MM.1S (cell line): ENCODE measurements around the gene PSMB5.

ENCODE experiments used
- DNase-seq: peaks from one replicate; pipeline ENCODE4 v3.0.0-alpha.2; 2015
- H2AFZ ChIP-seq: fragments of 300-600 bp; sonication (generic); 2 replicates; pipeline ENCODE4 v1.6.0; 2016; ENCODE audit warnings: antibody characterized with exemption, low read length
- H3F3A ChIP-seq: fragments of 300-600 bp; sonication (generic); 2 replicates; pipeline ENCODE4 v1.6.1; 2016; ENCODE audit warnings: mild to moderate bottlenecking, antibody characterized with exemption, low read length, moderate library complexity, mixed read lengths; ENCODE audit not compliant: insufficient read depth
- H3K27ac ChIP-seq: fragments of 300-600 bp; sonication (generic); 2 replicates; pipeline ENCODE4 v1.5.1; 2016; ENCODE audit warnings: mild to moderate bottlenecking, low read length
- H3K27me3 ChIP-seq: fragments of 300-600 bp; sonication (generic); replicated peaks from 2 replicates; pipeline ENCODE4 v1.6.0; 2016; ENCODE audit warnings: low read length; ENCODE audit not compliant: insufficient read depth
- H3K36me3 ChIP-seq: fragments of 300-600 bp; sonication (generic); replicated peaks from 2 replicates; pipeline ENCODE4 v1.6.1; 2016; ENCODE audit warnings: mild to moderate bottlenecking, low read length, mixed read lengths; ENCODE audit not compliant: insufficient read depth
- H3K4me1 ChIP-seq: fragments of 300-600 bp; sonication (generic); 2 replicates; pipeline ENCODE4 v1.6.1; 2016; ENCODE audit warnings: low read length, mixed read lengths
- H3K4me2 ChIP-seq: fragments of 300-600 bp; sonication (generic); 2 replicates; pipeline ENCODE4 v1.6.0; 2016; ENCODE audit warnings: low read depth, low read length
- H3K4me3 ChIP-seq: fragments of 300-600 bp; sonication (generic); 2 replicates; pipeline ENCODE4 v1.5.1; 2016; ENCODE audit warnings: low read length, mixed read lengths
- H3K79me2 ChIP-seq: fragments of 300-600 bp; sonication (generic); 2 replicates; pipeline ENCODE4 v1.6.1; 2016; ENCODE audit warnings: mixed run types, low read length, mixed read lengths
- H3K9ac ChIP-seq: fragments of 300-600 bp; sonication (generic); 2 replicates; pipeline ENCODE4 v1.6.1; 2016; ENCODE audit warnings: low read length, mixed read lengths
- H3K9me2 ChIP-seq: fragments of 300-600 bp; sonication (generic); replicated peaks from 2 replicates; pipeline ENCODE4 v1.6.1; 2016; ENCODE audit warnings: mild to moderate bottlenecking, low read length, mixed read lengths; ENCODE audit not compliant: insufficient read depth
- H3K9me3 ChIP-seq: fragments of 300-600 bp; sonication (generic); replicated peaks from 2 replicates; pipeline ENCODE4 v1.6.1; 2016; ENCODE audit warnings: mild to moderate bottlenecking, low read length, mixed read lengths; ENCODE audit not compliant: insufficient read depth
- H4K20me1 ChIP-seq: fragments of 300-600 bp; sonication (generic); 2 replicates; pipeline ENCODE4 v1.6.1; 2016; ENCODE audit warnings: mild to moderate bottlenecking, low read length, moderate library complexity, mixed read lengths; ENCODE audit not compliant: insufficient read depth
- EZH2 ChIP-seq: fragments of 300-600 bp; sonication (generic); optimal IDR thresholded peaks from 2 replicates; pipeline ENCODE3; 2017; ENCODE audit warnings: low read depth, mild to moderate bottlenecking, antibody characterized with exemption, low read length, mixed read lengths
- EZH2phosphoT487 ChIP-seq: fragments of 300-600 bp; sonication (generic); IDR thresholded peaks from 2 replicates; pipeline ENCODE4 v1.6.1; 2018; ENCODE audit warnings: antibody characterized with exemption, low read length
- TF ChIP-seq, protein P1 (sequence below): fragments of 300-600 bp; sonication (generic); IDR thresholded peaks from 2 replicates; pipeline ENCODE4 v1.5.1; 2016; ENCODE audit warnings: antibody characterized with exemption, low read length, mixed read lengths

PSMB5 gene

DNA sequence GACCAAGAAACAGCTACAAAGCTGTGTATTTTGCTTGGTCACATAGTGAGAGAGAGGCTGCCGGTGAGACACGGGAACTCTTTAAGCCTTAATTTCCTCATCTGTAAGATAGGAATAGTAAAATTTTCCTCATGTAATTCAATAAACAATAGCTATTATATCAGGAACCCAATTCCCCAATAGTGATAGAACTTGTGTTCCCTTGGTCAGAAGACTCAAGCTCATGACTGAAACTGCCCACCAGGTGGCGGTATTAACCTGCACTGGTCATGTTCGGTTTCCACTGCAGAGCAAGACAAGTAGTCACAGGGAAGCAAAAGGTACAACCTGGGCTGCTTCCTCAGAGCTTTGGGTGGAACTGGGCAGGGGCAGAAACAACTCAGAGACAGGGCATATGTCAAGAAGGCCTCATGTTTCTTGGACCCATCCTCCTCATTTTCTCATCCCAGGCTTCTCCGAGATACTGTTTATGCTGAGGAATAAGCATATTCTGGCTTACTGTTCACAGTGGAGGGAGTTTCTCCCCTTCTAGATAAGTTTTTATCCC is 48.1 kb downstream of the PSMB5 start:
- Histone ChIP-seq H3K4me2 (no peak overlapping the region), H3K79me2 (no peaks in the 10 kb centered on the region), H3K27ac (no peak overlapping the region), H2AFZ (no peak overlapping the region), H4K20me1 (no peaks in the 10 kb centered on the region), H3K9me3 (no peaks in the 10 kb centered on the region), H3K27me3 (peaks cover 1% of the 10 kb centered on the region; the same call in 1 of the 2 replicates), H3K4me1 (no peaks in the 10 kb centered on the region), H3K36me3 (no peaks in the 10 kb centered on the region), H3F3A (no peaks in the 10 kb centered on the region), H3K9ac (no peak overlapping the region), H3K9me2 (no peaks in the 10 kb centered on the region), H3K4me3 (no peak overlapping the region)
- DNase-seq, result peak; percentile 70
- TF ChIP-seq, protein P1, sequence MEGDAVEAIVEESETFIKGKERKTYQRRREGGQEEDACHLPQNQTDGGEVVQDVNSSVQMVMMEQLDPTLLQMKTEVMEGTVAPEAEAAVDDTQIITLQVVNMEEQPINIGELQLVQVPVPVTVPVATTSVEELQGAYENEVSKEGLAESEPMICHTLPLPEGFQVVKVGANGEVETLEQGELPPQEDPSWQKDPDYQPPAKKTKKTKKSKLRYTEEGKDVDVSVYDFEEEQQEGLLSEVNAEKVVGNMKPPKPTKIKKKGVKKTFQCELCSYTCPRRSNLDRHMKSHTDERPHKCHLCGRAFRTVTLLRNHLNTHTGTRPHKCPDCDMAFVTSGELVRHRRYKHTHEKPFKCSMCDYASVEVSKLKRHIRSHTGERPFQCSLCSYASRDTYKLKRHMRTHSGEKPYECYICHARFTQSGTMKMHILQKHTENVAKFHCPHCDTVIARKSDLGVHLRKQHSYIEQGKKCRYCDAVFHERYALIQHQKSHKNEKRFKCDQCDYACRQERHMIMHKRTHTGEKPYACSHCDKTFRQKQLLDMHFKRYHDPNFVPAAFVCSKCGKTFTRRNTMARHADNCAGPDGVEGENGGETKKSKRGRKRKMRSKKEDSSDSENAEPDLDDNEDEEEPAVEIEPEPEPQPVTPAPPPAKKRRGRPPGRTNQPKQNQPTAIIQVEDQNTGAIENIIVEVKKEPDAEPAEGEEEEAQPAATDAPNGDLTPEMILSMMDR, result peak; percentile 72
- TF ChIP-seq EZH2phosphoT487, result no peak

DNA sequence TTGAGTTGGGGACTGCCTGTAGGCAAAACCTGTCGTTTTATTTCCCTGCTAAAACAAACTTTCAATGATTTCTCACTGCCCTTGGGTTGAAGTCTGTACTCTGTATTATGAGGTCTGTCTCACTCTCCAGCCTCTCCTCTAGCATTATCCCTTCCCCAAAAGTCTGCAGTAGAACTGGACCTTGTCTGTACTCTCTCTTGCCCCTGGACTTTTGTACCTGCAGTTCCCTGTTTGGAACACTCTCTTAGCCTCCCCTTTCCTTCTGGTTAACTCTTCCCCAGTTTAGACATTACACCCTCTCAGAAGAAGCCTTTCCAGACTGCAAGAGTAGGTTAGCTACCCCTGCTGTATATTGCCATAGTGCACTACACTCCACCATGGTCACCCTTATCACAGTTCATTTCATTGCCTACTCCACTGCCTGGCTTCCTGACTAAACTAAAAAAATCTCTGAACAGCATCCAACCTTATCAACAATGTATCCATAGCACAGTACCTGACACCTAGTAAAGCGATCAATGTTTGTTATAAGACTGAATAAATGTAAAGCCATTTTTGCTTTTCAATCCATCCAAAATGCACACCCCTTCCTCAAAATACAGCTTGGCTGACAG is 48.7 kb downstream of the PSMB5 start:
- no peak overlapping the region for H3K27ac ChIP-seq
- peaks cover 7% of the 10 kb centered on the region for H3K27me3 ChIP-seq
- TF ChIP-seq EZH2 (no peak), EZH2phosphoT487 (no peak)
- TF ChIP-seq, protein P1, result no peak

DNA sequence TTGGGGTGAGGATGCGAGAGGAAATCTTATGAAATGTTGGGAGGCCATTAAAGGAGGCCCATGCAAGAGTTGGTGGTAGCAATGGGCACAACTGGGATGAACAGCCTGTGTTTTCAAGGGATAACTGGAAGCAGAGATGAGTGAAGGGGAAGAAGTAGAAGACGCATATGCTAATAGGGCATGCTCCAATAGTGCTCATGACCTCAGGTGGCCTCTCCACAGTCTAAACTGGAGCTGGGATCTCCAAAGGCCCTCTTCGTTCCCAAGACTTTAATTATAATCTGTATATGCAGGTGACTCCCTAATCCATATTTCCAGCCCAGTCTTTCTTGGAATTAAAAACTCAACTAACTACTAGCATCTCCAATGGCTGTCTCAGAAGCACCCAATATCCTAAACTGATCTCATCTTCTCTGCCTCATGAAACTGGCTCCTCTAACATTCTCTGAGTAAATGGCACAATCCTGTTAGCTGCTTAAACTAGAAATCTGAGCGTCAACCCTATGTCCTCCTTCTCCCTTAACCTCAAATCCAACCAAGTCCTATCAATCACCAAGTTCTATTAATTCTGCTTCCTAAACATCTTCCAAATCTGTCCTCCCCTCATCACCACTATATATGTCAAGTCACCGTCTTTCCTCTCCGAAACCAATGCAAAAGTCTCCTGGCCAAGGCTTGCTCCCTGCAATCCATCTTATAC is 49.6 kb downstream of the PSMB5 start:
- Histone ChIP-seq H4K20me1 (no peaks in the 10 kb centered on the region), H3K4me3 (no peak overlapping the region), H3F3A (no peaks in the 10 kb centered on the region), H3K27me3 (peaks cover 8% of the 10 kb centered on the region), H3K4me1 (no peaks in the 10 kb centered on the region), H3K79me2 (no peaks in the 10 kb centered on the region), H3K9me3 (no peaks in the 10 kb centered on the region), H3K4me2 (no peak overlapping the region), H3K9ac (no peak overlapping the region), H3K9me2 (no peaks in the 10 kb centered on the region), H2AFZ (no peak overlapping the region), H3K36me3 (no peaks in the 10 kb centered on the region), H3K27ac (no peak overlapping the region)
- DNase-seq, result no peak
- no peak for TF ChIP-seq EZH2
- TF ChIP-seq, protein P1, result no peak
- no peak for TF ChIP-seq EZH2phosphoT487

More for the DNA sequence above, 48.7 kb downstream of the PSMB5 start:
- DNase-seq, result no peak
- Histone ChIP-seq H3K4me1 (no peaks in the 10 kb centered on the region), H3K9me2 (no peaks in the 10 kb centered on the region), H3K9me3 (no peaks in the 10 kb centered on the region), H3K9ac (no peak overlapping the region), H3K4me3 (no peak overlapping the region), H3K79me2 (no peaks in the 10 kb centered on the region), H3K4me2 (no peak overlapping the region), H3K36me3 (no peaks in the 10 kb centered on the region), H4K20me1 (no peaks in the 10 kb centered on the region), H3F3A (no peaks in the 10 kb centered on the region), H2AFZ (no peak overlapping the region)
